Measurements from ENCODE around the gene KIAA2012.

DNA sequence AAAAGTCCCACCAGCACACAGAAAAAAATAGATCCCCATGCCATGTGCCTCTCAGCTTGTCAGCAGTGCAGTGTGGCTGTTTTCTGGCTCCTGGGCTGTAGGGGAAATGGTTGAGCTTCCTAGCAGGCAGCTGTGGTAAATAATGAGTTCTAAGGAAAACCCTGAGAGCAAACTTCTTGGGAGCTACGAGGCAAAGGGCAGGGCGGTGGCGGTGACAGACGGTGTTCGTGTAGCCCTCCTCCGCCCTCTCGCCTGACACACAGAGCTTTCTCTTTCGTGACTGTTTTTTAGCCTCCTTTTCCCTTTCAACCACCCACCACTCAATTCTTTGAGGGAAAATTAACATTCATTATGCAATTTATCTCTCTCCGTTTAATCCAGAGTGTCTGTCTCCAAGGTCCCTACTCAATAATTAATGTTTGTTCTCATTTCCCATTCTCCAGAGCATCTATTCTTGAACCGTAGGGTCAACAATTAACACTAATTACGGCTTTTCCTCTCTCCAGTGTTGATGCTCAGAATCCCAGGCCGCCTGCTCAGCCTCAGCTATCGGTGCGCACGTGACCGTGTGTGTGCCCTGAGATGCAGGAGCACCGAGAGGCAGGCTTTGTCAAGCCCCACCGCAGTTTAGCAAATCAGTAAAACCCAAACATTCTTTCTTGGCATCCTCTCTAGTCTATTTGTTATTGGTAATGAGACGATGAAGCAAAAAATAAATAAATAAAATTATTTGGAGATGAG lies 50.1 kb downstream of the KIAA2012 start:
- TF ChIP-seq, protein P1, sequence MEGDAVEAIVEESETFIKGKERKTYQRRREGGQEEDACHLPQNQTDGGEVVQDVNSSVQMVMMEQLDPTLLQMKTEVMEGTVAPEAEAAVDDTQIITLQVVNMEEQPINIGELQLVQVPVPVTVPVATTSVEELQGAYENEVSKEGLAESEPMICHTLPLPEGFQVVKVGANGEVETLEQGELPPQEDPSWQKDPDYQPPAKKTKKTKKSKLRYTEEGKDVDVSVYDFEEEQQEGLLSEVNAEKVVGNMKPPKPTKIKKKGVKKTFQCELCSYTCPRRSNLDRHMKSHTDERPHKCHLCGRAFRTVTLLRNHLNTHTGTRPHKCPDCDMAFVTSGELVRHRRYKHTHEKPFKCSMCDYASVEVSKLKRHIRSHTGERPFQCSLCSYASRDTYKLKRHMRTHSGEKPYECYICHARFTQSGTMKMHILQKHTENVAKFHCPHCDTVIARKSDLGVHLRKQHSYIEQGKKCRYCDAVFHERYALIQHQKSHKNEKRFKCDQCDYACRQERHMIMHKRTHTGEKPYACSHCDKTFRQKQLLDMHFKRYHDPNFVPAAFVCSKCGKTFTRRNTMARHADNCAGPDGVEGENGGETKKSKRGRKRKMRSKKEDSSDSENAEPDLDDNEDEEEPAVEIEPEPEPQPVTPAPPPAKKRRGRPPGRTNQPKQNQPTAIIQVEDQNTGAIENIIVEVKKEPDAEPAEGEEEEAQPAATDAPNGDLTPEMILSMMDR (tag by site-specific recombination; IDR thresholded peaks at IDR 0.05), result no peak
- TF ChIP-seq, protein P2, sequence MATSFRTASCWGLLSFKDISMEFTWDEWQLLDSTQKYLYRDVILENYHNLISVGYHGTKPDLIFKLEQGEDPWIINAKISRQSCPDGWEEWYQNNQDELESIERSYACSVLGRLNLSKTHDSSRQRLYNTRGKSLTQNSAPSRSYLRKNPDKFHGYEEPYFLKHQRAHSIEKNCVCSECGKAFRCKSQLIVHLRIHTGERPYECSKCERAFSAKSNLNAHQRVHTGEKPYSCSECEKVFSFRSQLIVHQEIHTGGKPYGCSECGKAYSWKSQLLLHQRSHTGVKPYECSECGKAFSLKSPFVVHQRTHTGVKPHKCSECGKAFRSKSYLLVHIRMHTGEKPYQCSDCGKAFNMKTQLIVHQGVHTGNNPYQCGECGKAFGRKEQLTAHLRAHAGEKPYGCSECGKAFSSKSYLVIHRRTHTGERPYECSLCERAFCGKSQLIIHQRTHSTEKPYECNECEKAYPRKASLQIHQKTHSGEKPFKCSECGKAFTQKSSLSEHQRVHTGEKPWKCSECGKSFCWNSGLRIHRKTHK (tag by site-specific recombination; IDR thresholded peaks at IDR 0.05), result no peak
- TF ChIP-seq, protein P3, sequence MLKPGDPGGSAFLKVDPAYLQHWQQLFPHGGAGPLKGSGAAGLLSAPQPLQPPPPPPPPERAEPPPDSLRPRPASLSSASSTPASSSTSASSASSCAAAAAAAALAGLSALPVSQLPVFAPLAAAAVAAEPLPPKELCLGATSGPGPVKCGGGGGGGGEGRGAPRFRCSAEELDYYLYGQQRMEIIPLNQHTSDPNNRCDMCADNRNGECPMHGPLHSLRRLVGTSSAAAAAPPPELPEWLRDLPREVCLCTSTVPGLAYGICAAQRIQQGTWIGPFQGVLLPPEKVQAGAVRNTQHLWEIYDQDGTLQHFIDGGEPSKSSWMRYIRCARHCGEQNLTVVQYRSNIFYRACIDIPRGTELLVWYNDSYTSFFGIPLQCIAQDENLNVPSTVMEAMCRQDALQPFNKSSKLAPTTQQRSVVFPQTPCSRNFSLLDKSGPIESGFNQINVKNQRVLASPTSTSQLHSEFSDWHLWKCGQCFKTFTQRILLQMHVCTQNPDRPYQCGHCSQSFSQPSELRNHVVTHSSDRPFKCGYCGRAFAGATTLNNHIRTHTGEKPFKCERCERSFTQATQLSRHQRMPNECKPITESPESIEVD (tag by site-specific recombination; IDR thresholded peaks at IDR 0.05), result no peak
- TF ChIP-seq, protein P4, sequence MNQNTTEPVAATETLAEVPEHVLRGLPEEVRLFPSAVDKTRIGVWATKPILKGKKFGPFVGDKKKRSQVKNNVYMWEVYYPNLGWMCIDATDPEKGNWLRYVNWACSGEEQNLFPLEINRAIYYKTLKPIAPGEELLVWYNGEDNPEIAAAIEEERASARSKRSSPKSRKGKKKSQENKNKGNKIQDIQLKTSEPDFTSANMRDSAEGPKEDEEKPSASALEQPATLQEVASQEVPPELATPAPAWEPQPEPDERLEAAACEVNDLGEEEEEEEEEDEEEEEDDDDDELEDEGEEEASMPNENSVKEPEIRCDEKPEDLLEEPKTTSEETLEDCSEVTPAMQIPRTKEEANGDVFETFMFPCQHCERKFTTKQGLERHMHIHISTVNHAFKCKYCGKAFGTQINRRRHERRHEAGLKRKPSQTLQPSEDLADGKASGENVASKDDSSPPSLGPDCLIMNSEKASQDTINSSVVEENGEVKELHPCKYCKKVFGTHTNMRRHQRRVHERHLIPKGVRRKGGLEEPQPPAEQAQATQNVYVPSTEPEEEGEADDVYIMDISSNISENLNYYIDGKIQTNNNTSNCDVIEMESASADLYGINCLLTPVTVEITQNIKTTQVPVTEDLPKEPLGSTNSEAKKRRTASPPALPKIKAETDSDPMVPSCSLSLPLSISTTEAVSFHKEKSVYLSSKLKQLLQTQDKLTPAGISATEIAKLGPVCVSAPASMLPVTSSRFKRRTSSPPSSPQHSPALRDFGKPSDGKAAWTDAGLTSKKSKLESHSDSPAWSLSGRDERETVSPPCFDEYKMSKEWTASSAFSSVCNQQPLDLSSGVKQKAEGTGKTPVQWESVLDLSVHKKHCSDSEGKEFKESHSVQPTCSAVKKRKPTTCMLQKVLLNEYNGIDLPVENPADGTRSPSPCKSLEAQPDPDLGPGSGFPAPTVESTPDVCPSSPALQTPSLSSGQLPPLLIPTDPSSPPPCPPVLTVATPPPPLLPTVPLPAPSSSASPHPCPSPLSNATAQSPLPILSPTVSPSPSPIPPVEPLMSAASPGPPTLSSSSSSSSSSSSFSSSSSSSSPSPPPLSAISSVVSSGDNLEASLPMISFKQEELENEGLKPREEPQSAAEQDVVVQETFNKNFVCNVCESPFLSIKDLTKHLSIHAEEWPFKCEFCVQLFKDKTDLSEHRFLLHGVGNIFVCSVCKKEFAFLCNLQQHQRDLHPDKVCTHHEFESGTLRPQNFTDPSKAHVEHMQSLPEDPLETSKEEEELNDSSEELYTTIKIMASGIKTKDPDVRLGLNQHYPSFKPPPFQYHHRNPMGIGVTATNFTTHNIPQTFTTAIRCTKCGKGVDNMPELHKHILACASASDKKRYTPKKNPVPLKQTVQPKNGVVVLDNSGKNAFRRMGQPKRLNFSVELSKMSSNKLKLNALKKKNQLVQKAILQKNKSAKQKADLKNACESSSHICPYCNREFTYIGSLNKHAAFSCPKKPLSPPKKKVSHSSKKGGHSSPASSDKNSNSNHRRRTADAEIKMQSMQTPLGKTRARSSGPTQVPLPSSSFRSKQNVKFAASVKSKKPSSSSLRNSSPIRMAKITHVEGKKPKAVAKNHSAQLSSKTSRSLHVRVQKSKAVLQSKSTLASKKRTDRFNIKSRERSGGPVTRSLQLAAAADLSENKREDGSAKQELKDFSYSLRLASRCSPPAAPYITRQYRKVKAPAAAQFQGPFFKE (tag by site-specific recombination; IDR thresholded peaks at IDR 0.05; ENCODE audit: borderline replicate concordance), result no peak
- TF ChIP-seq ZNF266 (tag by site-specific recombination; IDR thresholded peaks at IDR 0.05; ENCODE audit: low read depth), result no peak
- TF ChIP-seq ZNF274 (IDR thresholded peaks at IDR 0.05; ENCODE audit: low read length), result no peak
- TF ChIP-seq ZNF274 (tag by site-specific recombination; IDR thresholded peaks at IDR 0.05; ENCODE audit: borderline replicate concordance), result no peak
- TF ChIP-seq ZSCAN30 (tag by site-specific recombination; IDR thresholded peaks at IDR 0.05), result no peak
- TF ChIP-seq, protein P5, sequence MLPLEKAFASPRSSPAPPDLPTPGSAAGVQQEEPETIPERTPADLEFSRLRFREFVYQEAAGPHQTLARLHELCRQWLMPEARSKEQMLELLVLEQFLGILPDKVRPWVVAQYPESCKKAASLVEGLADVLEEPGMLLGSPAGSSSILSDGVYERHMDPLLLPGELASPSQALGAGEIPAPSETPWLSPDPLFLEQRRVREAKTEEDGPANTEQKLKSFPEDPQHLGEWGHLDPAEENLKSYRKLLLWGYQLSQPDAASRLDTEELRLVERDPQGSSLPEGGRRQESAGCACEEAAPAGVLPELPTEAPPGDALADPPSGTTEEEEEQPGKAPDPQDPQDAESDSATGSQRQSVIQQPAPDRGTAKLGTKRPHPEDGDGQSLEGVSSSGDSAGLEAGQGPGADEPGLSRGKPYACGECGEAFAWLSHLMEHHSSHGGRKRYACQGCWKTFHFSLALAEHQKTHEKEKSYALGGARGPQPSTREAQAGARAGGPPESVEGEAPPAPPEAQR (tag by site-specific recombination; IDR thresholded peaks at IDR 0.05), result no peak
- no peak for TF ChIP-seq ZNF621 (tag by site-specific recombination; IDR thresholded peaks at IDR 0.05)
- TF ChIP-seq, protein P6, sequence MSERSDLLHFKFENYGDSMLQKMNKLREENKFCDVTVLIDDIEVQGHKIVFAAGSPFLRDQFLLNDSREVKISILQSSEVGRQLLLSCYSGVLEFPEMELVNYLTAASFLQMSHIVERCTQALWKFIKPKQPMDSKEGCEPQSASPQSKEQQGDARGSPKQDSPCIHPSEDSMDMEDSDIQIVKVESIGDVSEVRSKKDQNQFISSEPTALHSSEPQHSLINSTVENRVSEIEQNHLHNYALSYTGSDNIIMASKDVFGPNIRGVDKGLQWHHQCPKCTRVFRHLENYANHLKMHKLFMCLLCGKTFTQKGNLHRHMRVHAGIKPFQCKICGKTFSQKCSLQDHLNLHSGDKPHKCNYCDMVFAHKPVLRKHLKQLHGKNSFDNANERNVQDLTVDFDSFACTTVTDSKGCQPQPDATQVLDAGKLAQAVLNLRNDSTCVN (tag by site-specific recombination; optimal IDR thresholded peaks at IDR 0.05), result no peak
